ENCODE data around the gene RRAGD.

DNA sequence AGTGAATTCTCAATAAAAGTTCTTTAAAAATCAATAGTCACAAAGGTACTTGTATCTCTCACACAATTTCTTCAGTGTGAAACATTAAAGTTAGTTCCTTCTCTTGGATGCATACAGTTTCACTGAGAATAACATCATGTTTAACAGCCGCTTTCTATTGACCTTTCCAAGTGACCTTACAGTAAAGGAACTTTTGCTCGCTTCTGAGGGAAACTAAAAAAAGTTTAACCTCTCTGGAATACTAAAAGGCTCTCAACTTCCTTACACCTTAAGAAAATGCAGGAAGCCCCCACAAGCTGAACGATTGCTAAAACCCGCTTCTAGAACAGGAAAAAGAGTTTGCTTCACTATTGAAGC is 1.3 kb downstream of the RRAGD start:
- TF ChIP-seq, protein P1, sequence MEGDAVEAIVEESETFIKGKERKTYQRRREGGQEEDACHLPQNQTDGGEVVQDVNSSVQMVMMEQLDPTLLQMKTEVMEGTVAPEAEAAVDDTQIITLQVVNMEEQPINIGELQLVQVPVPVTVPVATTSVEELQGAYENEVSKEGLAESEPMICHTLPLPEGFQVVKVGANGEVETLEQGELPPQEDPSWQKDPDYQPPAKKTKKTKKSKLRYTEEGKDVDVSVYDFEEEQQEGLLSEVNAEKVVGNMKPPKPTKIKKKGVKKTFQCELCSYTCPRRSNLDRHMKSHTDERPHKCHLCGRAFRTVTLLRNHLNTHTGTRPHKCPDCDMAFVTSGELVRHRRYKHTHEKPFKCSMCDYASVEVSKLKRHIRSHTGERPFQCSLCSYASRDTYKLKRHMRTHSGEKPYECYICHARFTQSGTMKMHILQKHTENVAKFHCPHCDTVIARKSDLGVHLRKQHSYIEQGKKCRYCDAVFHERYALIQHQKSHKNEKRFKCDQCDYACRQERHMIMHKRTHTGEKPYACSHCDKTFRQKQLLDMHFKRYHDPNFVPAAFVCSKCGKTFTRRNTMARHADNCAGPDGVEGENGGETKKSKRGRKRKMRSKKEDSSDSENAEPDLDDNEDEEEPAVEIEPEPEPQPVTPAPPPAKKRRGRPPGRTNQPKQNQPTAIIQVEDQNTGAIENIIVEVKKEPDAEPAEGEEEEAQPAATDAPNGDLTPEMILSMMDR (conservative IDR thresholded peaks at IDR 0.05; ENCODE audit: low read length): no peak
- no peak for TF ChIP-seq EZH2phosphoT487 (IDR thresholded peaks at IDR 0.05; ENCODE audit: borderline replicate concordance)
